GM12878 (cell line): ENCODE results near the gene TMEM53. TPM values are rescaled to one million over a fixed set of nuclear protein-coding genes. Genes with fewer than 3 reads are reported as not detected.

Experiments
- ATAC-seq: fragments of 200-7000 bp; cut with Tn5 transposase; 3 replicates; pipeline ENCODE4 v1.9.1; 2020; ENCODE audit warnings: mild to moderate bottlenecking, moderate library complexity
- BruUV-seq: library from RNA; stranded (reverse); fragments of 400-500 nt; replicated peaks from 2 replicates; lab custom pipeline; 2021; lab: Mats Ljungman, UMichigan
- CTCF ChIA-PET: fragments of 300-600 bp; sonication (Branson Sonifier 250); formaldehyde crosslinking; extraction: SDS; loops from one replicate; lab custom pipeline; 2021; ENCODE audit warnings: inconsistent platforms; lab: Yijun Ruan, JAX
- POLR2A ChIA-PET: fragments of 350-600 bp; formaldehyde crosslinking; extraction: SDS; loops from one replicate; lab custom pipeline; 2021; ENCODE audit warnings: inconsistent platforms; lab: Charles Lee
- RAD21 ChIA-PET: fragments of 300-600 bp; sonication (Branson Sonifier 250); formaldehyde crosslinking; loops from one replicate; lab custom pipeline; 2023; ENCODE audit warnings: antibody characterized with exemption; ENCODE audit not compliant: unreplicated experiment; lab: Charles Lee
- SMC1A ChIA-PET: fragments of 300-600 bp; sonication (Branson Sonifier 250); formaldehyde crosslinking; loops from one replicate; lab custom pipeline; 2023; ENCODE audit not compliant: unreplicated experiment, uncharacterized antibody; lab: Charles Lee
- DNase-seq: peaks from one replicate; pipeline ENCODE4 v3.0.0-alpha.2; 2011; ENCODE audit warnings: low read depth, low spot score
- FAIRE-seq: peaks from 3 replicates; lab custom pipeline; 2011; peaks lifted over from hg19 to GRCh38; lab: Jason Lieb, UNC
- H2AFZ ChIP-seq: 2 replicates; pipeline ENCODE4 v1.6.0; 2011; ENCODE audit warnings: low read depth, low read length, control low read depth; ENCODE audit not compliant: control insufficient read depth
- H3K27ac ChIP-seq: 2 replicates; pipeline ENCODE4 v1.5.1; 2011; ENCODE audit warnings: control low read depth; ENCODE audit not compliant: control insufficient read depth, insufficient read depth
- H3K27me3 ChIP-seq, 2 experiments: replicated peaks in 1 of 2; 2 replicates each; pipeline versions ENCODE4 v1.6.0 to v1.6.1; 2011; ENCODE audit warnings: low read length in 1 of 2; ENCODE audit not compliant: control insufficient read depth in 2 of 2, insufficient read depth in 2 of 2
- H3K36me3 ChIP-seq, 2 experiments: 2 replicates each; pipeline ENCODE4 v1.5.1; 2011; ENCODE audit warnings: low read length in 1 of 2; ENCODE audit not compliant: control insufficient read depth in 2 of 2, insufficient read depth in 2 of 2
- H3K4me1 ChIP-seq: 2 replicates; pipeline ENCODE4 v1.6.1; 2011; ENCODE audit warnings: mild to moderate bottlenecking, low read length, moderate library complexity, mixed read lengths; ENCODE audit not compliant: control insufficient read depth, insufficient read depth
- H3K4me2 ChIP-seq: 2 replicates; pipeline ENCODE4 v1.6.0; 2011; ENCODE audit warnings: control low read depth; ENCODE audit not compliant: control insufficient read depth, insufficient read depth
- H3K4me3 ChIP-seq: fragments of 200-600 bp; sonication (generic); 2 replicates; pipeline ENCODE4 v1.5.1; 2016
- H3K79me2 ChIP-seq: 2 replicates; pipeline ENCODE4 v1.6.0; 2011; ENCODE audit warnings: low read length; ENCODE audit not compliant: control insufficient read depth, insufficient read depth
- H3K9ac ChIP-seq: 2 replicates; pipeline ENCODE4 v1.8.0; 2011; ENCODE audit warnings: low read length, control low read depth, mixed read lengths; ENCODE audit not compliant: control insufficient read depth, insufficient read depth
- H3K9me3 ChIP-seq: replicated peaks from 3 replicates; pipeline ENCODE4 v1.5.1; 2011; ENCODE audit warnings: mild to moderate bottlenecking, low read length; ENCODE audit not compliant: control insufficient read depth, insufficient read depth
- H4K20me1 ChIP-seq: 2 replicates; pipeline ENCODE4 v1.6.0; 2011; ENCODE audit not compliant: control insufficient read depth, insufficient read depth
- BHLHE40 ChIP-seq, 2 experiments: fragments of 450-650 bp in 1 of 2; IDR thresholded peaks; 2 replicates each; pipeline ENCODE4 v1.6.1; 2011 to 2017; ENCODE audit warnings: low read depth in 2 of 2, borderline replicate concordance in 1 of 2, improper control_type of control experiment in 1 of 2, low read length in 1 of 2, mild to moderate bottlenecking in 1 of 2
- CEBPB ChIP-seq, 2 experiments: fragments of 150-350 bp in 1 of 2; IDR thresholded peaks; 2 replicates each; pipeline ENCODE4 v1.6.1; 2012 to 2014; ENCODE audit warnings: low read depth in 2 of 2, low read length in 2 of 2, borderline replicate concordance in 1 of 2, inconsistent platforms in 1 of 2
- FOXK2 ChIP-seq: fragments of 450-650 bp; IDR thresholded peaks from 2 replicates; pipeline ENCODE4 v1.6.1; 2017; ENCODE audit warnings: mild to moderate bottlenecking, moderate library complexity
- GATAD2B ChIP-seq: fragments of 450-650 bp; conservative IDR thresholded peaks from 2 replicates; pipeline ENCODE4 v1.6.1; 2017; ENCODE audit warnings: low read depth, mild to moderate bottlenecking, moderate library complexity
- IRF3 ChIP-seq: fragments of 450-650 bp; IDR thresholded peaks from 2 replicates; pipeline ENCODE4 v1.6.1; 2014; ENCODE audit warnings: mild to moderate bottlenecking
- JUNB ChIP-seq: IDR thresholded peaks from 2 replicates; pipeline ENCODE4 v1.6.1; 2016; ENCODE audit warnings: antibody characterized with exemption, mild to moderate bottlenecking
- MTA2 ChIP-seq: fragments of 450-650 bp; IDR thresholded peaks from 2 replicates; pipeline ENCODE4 v1.6.1; 2016; ENCODE audit warnings: low read depth, mild to moderate bottlenecking, moderate library complexity
- NR2C1 ChIP-seq: fragments of 450-650 bp; IDR thresholded peaks from 2 replicates; pipeline ENCODE4 v1.6.1; 2017; ENCODE audit warnings: antibody characterized with exemption, mild to moderate bottlenecking, moderate library complexity
- SPI1 ChIP-seq: IDR thresholded peaks from 2 replicates; pipeline ENCODE4 v1.6.1; 2011; ENCODE audit warnings: low read depth, mild to moderate bottlenecking, low read length, moderate library complexity, borderline replicate concordance; ENCODE audit not compliant: insufficient read depth
- USF1 ChIP-seq: IDR thresholded peaks from 2 replicates; pipeline ENCODE4 v1.6.1; 2011; ENCODE audit warnings: borderline replicate concordance, low read depth, mild to moderate bottlenecking, moderate library complexity, mixed read lengths, low read length; ENCODE audit not compliant: insufficient read depth; ENCODE audit errors: extremely low read length
- ZBTB40 ChIP-seq: fragments of 450-650 bp; IDR thresholded peaks from 2 replicates; pipeline ENCODE4 v1.6.1; 2016; ENCODE audit warnings: mild to moderate bottlenecking, moderate library complexity, borderline replicate concordance
- ZNF687 ChIP-seq: fragments of 450-650 bp; IDR thresholded peaks from 2 replicates; pipeline ENCODE4 v1.6.1; 2017; ENCODE audit warnings: mild to moderate bottlenecking, moderate library complexity
- ZZZ3 ChIP-seq: IDR thresholded peaks from 2 replicates; pipeline ENCODE4 v1.6.1; 2011; ENCODE audit warnings: low read depth; ENCODE audit not compliant: control insufficient read depth, insufficient read length
- WGBS: methylation state at CpG from one replicate; pipeline ENCODE4 v1.1.6; 2016; ENCODE audit warnings: low lambda C conversion rate; ENCODE audit not compliant: insufficient replicate concordance, insufficient coverage; ENCODE audit errors: missing lambda C conversion rate; 5-methylcytosine and 5-hydroxymethylcytosine counted together
- in situ Hi-C: fragments of 300-500 bp; cut with MboI; formaldehyde crosslinking; loops from 9 replicates; pipeline ENCODE4 v1.14.3; 2018; ENCODE audit warnings: mixed read lengths
- intact Hi-C: fragments of 100-400 bp; cut with micrococcal nuclease; formaldehyde crosslinking; loops from one replicate; pipeline ENCODE4 v1.14.2; 2022; ENCODE audit not compliant: unreplicated experiment
- polyA plus RNA-seq, 11 experiments: library from polyadenylated mRNA; depleted of rRNA in 4 of 11; unstranded in 6 of 11; stranded (reverse) in 5 of 11; fragments of >200 nt; fragmentation: Nextera tagmentation in 4 of 11; fragmentation: Illumina TruSeq in 1 of 11; extraction: Ambion mirVana in 4 of 11; extraction: Trizol in 1 of 11; gene quantifications; 1 replicate in 1 of 11; 2 replicates in 10 of 11; pipeline versions ENCODE4 v1.2.1 to v1.2.3, GENCODE V29; 2011 to 2016; ENCODE audit warnings: inconsistent platforms in 2 of 11, missing spikeins in 2 of 11, low read depth in 1 of 11
- total RNA-seq, 4 experiments: library from RNA; depleted of rRNA in 3 of 4; stranded (reverse); fragments of >200 nt in 3 of 4; fragmentation: Illumina TruSeq in 1 of 4; extraction: Trizol in 1 of 4; gene quantifications; 2 replicates each; pipeline versions ENCODE4 v1.2.1 to v1.2.3, GENCODE V29; 2013 to 2021

TMEM53 gene
- total and polyA plus RNA-seq, 10 of the 15 experiments (the other 5 are each of a cell fraction or from before 2014, with no cell fraction given): 3.1 to 23.9 (median 11.1) TPM

- Histone ChIP-seq H4K20me1 (no peaks in the 10 kb centered on the region), H3K36me3 (peaks cover 13 to 31% of the 10 kb centered on the region in 2 experiments), H3K27ac (no peak overlapping the region), H3K4me2 (no peak overlapping the region), H3K9ac (no peak overlapping the region), H3K9me3 (no peaks in the 10 kb centered on the region), H2AFZ (no peak overlapping the region), H3K27me3 (no peaks in the 10 kb centered on the region), H3K4me3 (no peak overlapping the region), H3K79me2 (peaks cover 19% of the 10 kb centered on the region), H3K4me1 (no peaks in the 10 kb centered on the region)
- TF ChIP-seq JUNB (no peak), NR2C1 (no peak), FOXK2 (no peak), USF1 (no peak), ZBTB40 (no peak), CEBPB (IDR thresholded peaks at IDR 0.05; ENCODE audit: borderline replicate concordance in 1 of 2, low read depth in 2 of 2, low read length in 2 of 2) (no peak), ZNF687 (no peak), MTA2 (no peak), GATAD2B (no peak), IRF3 (no peak), BHLHE40 (IDR thresholded peaks at IDR 0.05; ENCODE audit: borderline replicate concordance in 1 of 2, low read depth in 2 of 2, low read length in 1 of 2) (no peak), ZZZ3 (no peak), SPI1 (no peak)
- SMC1A ChIA-PET: interaction anchor here (1.4 kb wide), 1 partner anchor 20 kb away, joined by 3 read pairs; no protein-coding TSS in a partner anchor
- no peak for ATAC-seq
- 98% methylated on average over 9 of the region's 9 CpGs for WGBS
- in situ Hi-C loops (no loop called here), intact Hi-C loops (no loop called here)
- POLR2A ChIA-PET: interaction anchor here (0.6 kb wide), 1 partner anchor 396 kb away, joined by 3 read pairs; no protein-coding TSS in a partner anchor
- BruUV-seq: no TSS peak
- DNase-seq: no peak
- CTCF ChIA-PET: interaction anchor here (5.7 kb wide), 1 partner anchor 16 kb away, joined by 70 read pairs; no protein-coding TSS in a partner anchor
- no peak for FAIRE-seq
- RAD21 ChIA-PET: no interaction called here
Measured at GRCh38 chr1:44635439-44635838, 38.8 kb downstream of the TMEM53 start.
